ENCODE data around the gene ARHGAP19.

ARHGAP19 gene

GRCh38 chr10:97207756-97208346 lies 84.6 kb downstream of the ARHGAP19 start:
- in situ Hi-C loops (cut with HindIII; ENCODE audit: low pct_ligation_motif_present, low sequenced_read_pairs) = no loop called here
- Histone ChIP-seq H3K27ac (no peak overlapping the region), H3K36me3 (replicated peaks) (no peaks in the 10 kb centered on the region), H3K4me3 (ENCODE audit: low read depth, low read length) (no peak overlapping the region), H3K27me3 (replicated peaks) (no peaks in the 10 kb centered on the region)
- TF ChIP-seq CTCF (IDR thresholded peaks at IDR 0.05; ENCODE audit: low read depth, low read length, missing control alignments) = no peak
- no peak for DNase-seq

GRCh38 chr10:97207131-97207530 lies 85.3 kb downstream of the ARHGAP19 start:
- H3K36me3 ChIP-seq (replicated peaks) = no peaks in the 10 kb centered on the region
- in situ Hi-C loops (cut with HindIII; ENCODE audit: low pct_ligation_motif_present, low sequenced_read_pairs) = no loop called here
- DNase-seq = no peak
- no peak for TF ChIP-seq CTCF (IDR thresholded peaks at IDR 0.05; ENCODE audit: low read depth, low read length, missing control alignments)
- H3K4me3 ChIP-seq (ENCODE audit: low read depth, low read length) = no peak overlapping the region
- no peaks in the 10 kb centered on the region for H3K27me3 ChIP-seq (replicated peaks)
- H3K27ac ChIP-seq = no peak overlapping the region

- TF ChIP-seq CTCF (IDR thresholded peaks at IDR 0.05; ENCODE audit: low read depth, low read length, missing control alignments) = no peak
- in situ Hi-C loops (cut with HindIII; ENCODE audit: low pct_ligation_motif_present, low sequenced_read_pairs) = no loop called here
These were observed 87.4 kb downstream of the ARHGAP19 start for GRCh38 chr10:97204826-97205679.

GRCh38 chr10:97203220-97203619 lies 89.2 kb downstream of the ARHGAP19 start:
- Histone ChIP-seq H3K27ac (no peak overlapping the region), H3K36me3 (replicated peaks) (no peaks in the 10 kb centered on the region), H3K27me3 (replicated peaks) (no peaks in the 10 kb centered on the region), H3K4me3 (ENCODE audit: low read depth, low read length) (no peak overlapping the region)
- DNase-seq = no peak
- in situ Hi-C loops (cut with HindIII; ENCODE audit: low pct_ligation_motif_present, low sequenced_read_pairs) = no loop called here
- no peak for TF ChIP-seq CTCF (IDR thresholded peaks at IDR 0.05; ENCODE audit: low read depth, low read length, missing control alignments)

More at GRCh38 chr10:97204826-97205679, 87.4 kb downstream of the ARHGAP19 start:
- Histone ChIP-seq H3K36me3 (replicated peaks) (no peaks in the 10 kb centered on the region), H3K27ac (no peak overlapping the region), H3K27me3 (replicated peaks) (no peaks in the 10 kb centered on the region), H3K4me3 (ENCODE audit: low read depth, low read length) (no peak overlapping the region)
- DNase-seq = no peak

GRCh38 chr10:97200616-97201015 lies 91.8 kb downstream of the ARHGAP19 start:
- in situ Hi-C loops (cut with HindIII; ENCODE audit: low pct_ligation_motif_present, low sequenced_read_pairs) = no loop called here
- Histone ChIP-seq H3K4me3 (ENCODE audit: low read depth, low read length) (no peak overlapping the region), H3K36me3 (replicated peaks) (no peaks in the 10 kb centered on the region), H3K27ac (no peak overlapping the region), H3K27me3 (replicated peaks) (peaks cover 3% of the 10 kb centered on the region)
- no peak for DNase-seq
- no peak for TF ChIP-seq CTCF (IDR thresholded peaks at IDR 0.05; ENCODE audit: low read depth, low read length, missing control alignments)
